ENCODE measurements around the gene NAA16.
"Not testable (repeated sequence)": the region's sequence is repeated elsewhere in the genome, so short reads cannot be mapped to it uniquely, and the experiment has no call there.

- TF ChIP-seq CTCF (IDR thresholded peaks at IDR 0.05; ENCODE audit: low read depth, low read length, poor library complexity, severe bottlenecking); EZH2phosphoT487 (IDR thresholded peaks at IDR 0.05; ENCODE audit: borderline replicate concordance, low read length): not testable (repeated sequence)
Measured at GRCh38 chr13:41424675-41425074, 113.6 kb downstream of the NAA16 start.
